ENCODE data around the gene EXOC2.
A peak's percentile ranks its signal among the peaks of the same experiment; 100 is the strongest.

The EXOC2 gene

DNA sequence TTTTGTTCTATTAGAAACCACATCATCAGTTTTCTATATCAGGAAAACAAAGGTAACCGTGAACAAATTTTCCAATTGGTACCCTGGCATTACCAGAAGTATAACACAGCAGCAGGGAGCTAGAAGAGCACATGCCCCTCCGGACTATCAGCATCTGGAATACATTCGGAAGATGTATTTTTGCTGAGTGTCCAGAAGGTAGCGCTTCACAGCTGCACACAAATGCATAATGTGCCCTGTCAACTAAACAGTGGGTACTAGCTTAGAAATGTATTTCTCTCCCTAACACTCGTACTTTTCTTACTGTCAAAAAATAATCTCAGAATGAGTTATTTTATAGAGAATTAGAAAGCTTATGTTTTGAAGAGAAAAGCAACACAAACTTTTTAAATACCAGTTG lies 113.6 kb downstream of the EXOC2 start:
- no peaks in the 10 kb centered on the region; the same call in none of the 2 replicates for H3K36me3 ChIP-seq
- DNase-seq: no peak

DNA sequence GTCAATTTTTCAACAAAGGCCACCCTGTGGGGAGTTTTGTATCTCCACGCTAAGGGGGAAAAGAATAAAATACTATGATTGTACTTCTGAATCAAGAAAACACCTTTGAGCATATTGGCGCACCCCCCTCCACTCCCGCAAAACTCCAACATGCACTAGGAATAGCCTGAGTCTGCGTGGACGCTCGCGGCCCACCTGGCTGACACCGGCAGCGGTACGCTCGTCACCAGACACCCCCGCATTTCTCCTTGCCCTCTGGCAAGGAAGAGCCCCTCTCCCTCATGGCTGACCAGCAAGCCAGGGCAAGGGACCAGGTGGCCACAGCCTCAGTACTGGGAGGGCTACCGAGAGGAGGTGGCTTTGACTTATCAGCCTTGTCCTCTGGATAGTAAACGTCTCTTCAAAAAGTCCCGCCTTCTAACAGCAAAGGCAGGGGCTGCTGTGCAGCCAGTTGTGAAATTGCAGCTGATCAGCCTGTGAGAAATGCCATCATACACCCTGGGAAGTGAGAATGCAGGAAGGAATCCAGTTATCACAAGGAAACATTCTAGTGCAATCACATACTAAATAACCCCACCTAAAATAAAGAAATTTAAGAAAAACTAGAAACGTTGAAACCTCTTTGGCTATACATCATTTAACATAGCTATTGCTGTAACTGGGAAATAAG lies 120.2 kb downstream of the EXOC2 start:
- TF ChIP-seq, protein P1, sequence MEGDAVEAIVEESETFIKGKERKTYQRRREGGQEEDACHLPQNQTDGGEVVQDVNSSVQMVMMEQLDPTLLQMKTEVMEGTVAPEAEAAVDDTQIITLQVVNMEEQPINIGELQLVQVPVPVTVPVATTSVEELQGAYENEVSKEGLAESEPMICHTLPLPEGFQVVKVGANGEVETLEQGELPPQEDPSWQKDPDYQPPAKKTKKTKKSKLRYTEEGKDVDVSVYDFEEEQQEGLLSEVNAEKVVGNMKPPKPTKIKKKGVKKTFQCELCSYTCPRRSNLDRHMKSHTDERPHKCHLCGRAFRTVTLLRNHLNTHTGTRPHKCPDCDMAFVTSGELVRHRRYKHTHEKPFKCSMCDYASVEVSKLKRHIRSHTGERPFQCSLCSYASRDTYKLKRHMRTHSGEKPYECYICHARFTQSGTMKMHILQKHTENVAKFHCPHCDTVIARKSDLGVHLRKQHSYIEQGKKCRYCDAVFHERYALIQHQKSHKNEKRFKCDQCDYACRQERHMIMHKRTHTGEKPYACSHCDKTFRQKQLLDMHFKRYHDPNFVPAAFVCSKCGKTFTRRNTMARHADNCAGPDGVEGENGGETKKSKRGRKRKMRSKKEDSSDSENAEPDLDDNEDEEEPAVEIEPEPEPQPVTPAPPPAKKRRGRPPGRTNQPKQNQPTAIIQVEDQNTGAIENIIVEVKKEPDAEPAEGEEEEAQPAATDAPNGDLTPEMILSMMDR (IDR thresholded peaks at IDR 0.05; ENCODE audit: low read depth, low read length): no peak
- no peak overlapping the region for H3K4me3 ChIP-seq (ENCODE audit: low read depth, low read length)
- H3K9me3 ChIP-seq (ENCODE audit: severe bottlenecking): peaks cover 8% of the 10 kb centered on the region
- H3K36me3 ChIP-seq: peaks cover 4% of the 10 kb centered on the region
- no peaks in the 10 kb centered on the region for H3K27me3 ChIP-seq (ENCODE audit: insufficient read depth, low read depth, severe bottlenecking)
- no peak overlapping the region for H3K27ac ChIP-seq
- DNase-seq: no peak

More for the DNA sequence above, 113.6 kb downstream of the EXOC2 start:
- TF ChIP-seq, protein P1 (IDR thresholded peaks at IDR 0.05; ENCODE audit: low read depth, low read length): peak; percentile 44; the same call in 1 of the 2 replicates
- H3K4me3 ChIP-seq (ENCODE audit: low read depth, low read length): no peak overlapping the region
- H3K9me3 ChIP-seq (ENCODE audit: severe bottlenecking): peaks cover 8% of the 10 kb centered on the region
- no peaks in the 10 kb centered on the region for H3K27me3 ChIP-seq (ENCODE audit: insufficient read depth, low read depth, severe bottlenecking)
- no peak overlapping the region for H3K27ac ChIP-seq

DNA sequence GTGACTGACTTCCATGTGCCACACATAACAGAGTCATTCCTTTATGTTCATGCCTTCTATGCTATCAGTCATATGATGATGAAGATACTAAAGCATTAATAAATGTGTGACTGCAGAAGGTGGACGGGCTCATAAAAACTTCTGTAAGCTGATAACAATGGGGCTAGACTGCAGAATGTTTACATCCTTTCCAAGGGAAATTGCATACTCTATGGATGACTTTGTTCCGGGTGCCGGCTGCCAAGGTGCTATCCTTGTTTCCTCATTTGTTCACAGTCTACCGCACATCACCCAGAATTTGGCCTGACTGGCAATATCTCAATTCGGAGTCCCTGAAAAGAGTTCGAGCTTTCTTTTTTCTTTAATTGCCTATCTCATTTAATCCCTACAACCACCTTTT lies 121.0 kb downstream of the EXOC2 start:
- Histone ChIP-seq H3K4me3 (ENCODE audit: low read depth, low read length) (no peak overlapping the region), H3K27ac (no peak overlapping the region), H3K27me3 (ENCODE audit: insufficient read depth, low read depth, severe bottlenecking) (no peaks in the 10 kb centered on the region), H3K36me3 (peaks cover 4% of the 10 kb centered on the region), H3K9me3 (ENCODE audit: severe bottlenecking) (peaks cover 8% of the 10 kb centered on the region)
- DNase-seq: no peak
- TF ChIP-seq, protein P1 (IDR thresholded peaks at IDR 0.05; ENCODE audit: low read depth, low read length): no peak

DNA sequence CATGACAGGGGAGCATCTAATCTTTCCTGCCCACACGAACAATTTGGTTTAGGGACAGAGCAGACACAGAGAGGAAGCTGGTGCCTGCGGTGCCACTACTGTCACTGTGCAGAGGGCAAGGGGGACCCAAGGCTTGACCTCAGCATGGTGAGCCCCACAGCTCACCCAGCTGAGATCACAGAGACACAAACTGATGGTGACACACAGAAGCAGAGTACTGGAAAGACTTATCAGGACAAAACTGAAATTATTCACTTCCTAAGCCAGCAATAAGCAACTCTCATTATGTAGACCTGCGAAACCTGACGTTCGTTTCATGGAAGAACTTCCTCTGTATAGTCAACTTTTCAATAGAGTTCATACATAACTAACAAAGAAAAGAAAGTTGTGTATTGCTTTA lies 122.1 kb downstream of the EXOC2 start:
- H3K9me3 ChIP-seq (ENCODE audit: severe bottlenecking): peaks cover 8% of the 10 kb centered on the region
- TF ChIP-seq, protein P1 (IDR thresholded peaks at IDR 0.05; ENCODE audit: low read depth, low read length): no peak
- H3K36me3 ChIP-seq: peaks cover 4% of the 10 kb centered on the region

DNA sequence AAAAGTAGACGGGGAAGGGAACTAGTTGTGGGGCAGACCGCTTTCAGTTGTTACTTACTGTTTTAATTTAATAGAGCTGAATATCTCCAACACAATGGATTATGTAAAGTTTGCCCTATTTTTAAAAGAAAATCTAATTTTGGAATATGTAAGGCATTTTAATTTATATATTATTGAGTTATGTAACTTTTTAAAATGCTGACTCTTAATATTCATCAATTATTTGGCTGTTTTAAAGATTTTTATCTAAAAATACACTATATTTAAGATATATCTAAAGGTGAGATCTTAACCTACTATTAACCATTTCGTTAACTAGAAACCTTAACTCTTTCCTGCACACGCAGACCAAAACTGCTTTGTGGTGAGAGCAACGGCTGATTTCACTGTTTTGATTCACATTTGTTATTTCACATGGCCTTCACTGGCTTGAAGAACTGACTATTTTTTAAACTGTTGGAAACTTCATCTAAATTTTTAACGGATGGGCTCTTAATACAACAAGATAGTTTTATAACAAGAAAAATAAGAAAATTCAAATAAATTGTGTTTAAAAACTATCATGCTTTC lies 123.9 kb downstream of the EXOC2 start:
- Histone ChIP-seq H3K36me3 (peaks cover 6% of the 10 kb centered on the region), H3K27ac (no peak overlapping the region), H3K9me3 (ENCODE audit: severe bottlenecking) (no peaks in the 10 kb centered on the region), H3K4me3 (ENCODE audit: low read depth, low read length) (no peak overlapping the region), H3K27me3 (ENCODE audit: insufficient read depth, low read depth, severe bottlenecking) (no peaks in the 10 kb centered on the region)
- DNase-seq: no peak
- TF ChIP-seq, protein P1 (IDR thresholded peaks at IDR 0.05; ENCODE audit: low read depth, low read length): no peak

More for the DNA sequence above, 122.1 kb downstream of the EXOC2 start:
- DNase-seq: no peak
- no peak overlapping the region for H3K27ac ChIP-seq
- no peak overlapping the region for H3K4me3 ChIP-seq (ENCODE audit: low read depth, low read length)
- no peaks in the 10 kb centered on the region for H3K27me3 ChIP-seq (ENCODE audit: insufficient read depth, low read depth, severe bottlenecking)
